ENCODE results near the gene TAS1R2. TPM values are rescaled to one million over a fixed set of nuclear protein-coding genes. Genes with fewer than 3 reads are reported as not detected.

Gene TAS1R2
- total and polyA plus RNA-seq, 2 of the 13 experiments (the other 11 are each of a cell fraction or from before 2014, with no cell fraction given), result not detected

GRCh38 chr1:18901147-18901951 lies 41.9 kb upstream of the TAS1R2 start (continued):
- TF ChIP-seq RNF219 (CRISPR knock-in tag; IDR thresholded peaks at IDR 0.05), result no peak
- TF ChIP-seq HMGXB3 (CRISPR knock-in tag; IDR thresholded peaks at IDR 0.05; ENCODE audit: borderline replicate concordance), result peak; percentile 70; the same call in 1 of the 2 replicates
- TF ChIP-seq EEA1 (CRISPR knock-in tag; IDR thresholded peaks at IDR 0.05; ENCODE audit: borderline replicate concordance), result no peak
- TF ChIP-seq CEBPB (IDR thresholded peaks at IDR 0.05; ENCODE audit: borderline replicate concordance, low read depth, low read length), result peak; percentile 88
- TF ChIP-seq MEF2D (CRISPR knock-in tag; IDR thresholded peaks at IDR 0.05), result peak; percentile 71; the same call in 1 of the 2 replicates
- no peak for TF ChIP-seq PHF20 (CRISPR knock-in tag; IDR thresholded peaks at IDR 0.05)
- TF ChIP-seq ZFX (CRISPR knock-in tag; IDR thresholded peaks at IDR 0.05; ENCODE audit: low read depth), result peak; percentile 59; the same call in 1 of the 2 replicates
- no peak for TF ChIP-seq ARID3A (IDR thresholded peaks at IDR 0.05; ENCODE audit: low read depth, low read length)
- no peak for TF ChIP-seq MBNL3 (CRISPR knock-in tag; conservative IDR thresholded peaks at IDR 0.05)
- TF ChIP-seq SNRNP70 (IDR thresholded peaks at IDR 0.05; ENCODE audit: low read depth, low read length), result no peak
- 0 out of 2 replicates have a peak, but pooled peaks have one; percentile 28 for TF ChIP-seq ZBTB2 (CRISPR knock-in tag; IDR thresholded peaks at IDR 0.05; ENCODE audit: low read depth)
- TF ChIP-seq ZNF558 (CRISPR knock-in tag; IDR thresholded peaks at IDR 0.05; ENCODE audit: borderline replicate concordance), result no peak
- TF ChIP-seq ZSCAN25 (CRISPR knock-in tag; IDR thresholded peaks at IDR 0.05), result 0 out of 2 replicates have a peak, but pooled peaks have one; percentile 27
- no peak for TF ChIP-seq ZMAT3 (CRISPR knock-in tag; conservative IDR thresholded peaks at IDR 0.05)
- peak; percentile 68 for TF ChIP-seq SPEN (CRISPR knock-in tag; IDR thresholded peaks at IDR 0.05; ENCODE audit: low read depth)
- TF ChIP-seq ZKSCAN5 (CRISPR knock-in tag; IDR thresholded peaks at IDR 0.05), result no peak
- TF ChIP-seq HOMEZ (CRISPR knock-in tag; IDR thresholded peaks at IDR 0.05; ENCODE audit: low read depth), result peak; percentile 17; the same call in 1 of the 2 replicates

Data from HepG2 (cell line).